ENCODE measurements around the gene SHQ1.

The SHQ1 gene

DNA sequence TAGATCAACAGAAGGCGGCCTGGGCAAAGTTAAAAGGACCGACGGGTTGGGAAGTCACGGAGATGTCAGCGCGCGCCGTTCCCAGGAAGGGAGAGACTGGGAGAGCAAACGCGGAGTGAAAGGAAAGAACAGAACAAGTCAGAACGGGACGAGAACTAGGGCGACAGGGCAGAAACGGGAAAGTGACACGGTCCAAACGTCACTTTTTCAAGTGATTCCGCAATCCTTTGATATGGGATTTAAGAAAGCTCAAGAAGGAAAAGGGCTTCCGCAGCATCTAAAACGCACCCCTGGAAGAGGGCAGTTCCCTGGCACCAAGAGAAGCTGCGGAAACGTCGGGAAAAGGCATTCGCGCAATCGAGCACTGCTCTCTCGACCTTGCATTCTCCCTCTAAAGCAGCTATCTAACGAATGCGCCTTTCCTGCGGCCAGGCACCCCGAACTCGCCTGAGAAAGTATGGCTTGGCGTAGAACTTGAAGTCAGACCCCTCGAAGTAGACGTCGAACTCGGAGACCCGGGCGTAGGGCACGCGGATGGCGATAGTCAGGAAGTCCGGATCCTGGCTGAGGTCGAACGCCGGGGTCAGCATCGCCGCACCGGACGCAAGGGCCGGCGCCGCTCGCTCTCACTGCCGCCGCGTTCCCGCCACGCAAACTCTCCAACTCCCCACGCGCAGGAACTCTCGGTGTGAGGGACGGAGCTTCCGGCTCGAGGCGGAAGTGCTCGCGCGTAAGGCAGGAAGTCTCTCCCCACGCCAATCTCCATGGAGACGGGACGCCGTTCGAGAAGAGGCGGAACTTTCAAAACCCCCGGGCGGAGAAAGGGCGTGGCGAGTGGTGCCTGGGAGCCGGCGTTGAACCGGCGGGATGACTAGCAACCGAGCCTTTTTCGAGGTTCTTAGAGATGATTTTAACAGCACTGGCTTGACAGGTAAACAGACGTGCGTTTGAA lies at the start of gene SHQ1:
SHQ1 (minus strand) TSS at position 695 of the 952 bp plus-strand sequence; CDS start at position 590, 105 bp downstream.
- DNase-seq (ENCODE audit: low spot score) = peak; percentile 94
- peak within 1 kb of the TSS; percentile 96 for H3K4me3 Mint-ChIP-seq
- peaks cover 3% of the 10 kb centered on the region for H3K27me3 Mint-ChIP-seq (ENCODE audit: low read depth)
- H3K9me3 Mint-ChIP-seq = no peaks in the 10 kb centered on the region
- H3K27ac Mint-ChIP-seq = peak within 1 kb of the TSS; percentile 79
- H3K36me3 Mint-ChIP-seq (ENCODE audit: low read depth) = peaks cover 13% of the 10 kb centered on the region
- H3K4me1 Mint-ChIP-seq (ENCODE audit: low read depth) = peaks cover 42% of the 10 kb centered on the region

DNA sequence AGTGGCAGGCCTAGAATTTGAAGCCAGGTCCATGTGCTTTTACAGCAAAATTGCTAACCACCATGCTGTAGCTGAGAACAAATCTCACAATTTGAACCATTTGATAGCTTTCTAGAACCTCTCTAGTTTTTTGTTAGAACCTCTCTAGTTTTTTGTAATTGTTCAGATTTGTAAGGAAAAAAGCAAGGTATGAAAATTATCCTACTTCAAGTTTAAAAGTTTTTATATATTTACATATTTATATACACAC lies 49.4 kb upstream of the SHQ1 start:
- H3K4me3 Mint-ChIP-seq = no peak overlapping the region
- no peak overlapping the region for H3K27ac Mint-ChIP-seq
- H3K36me3 Mint-ChIP-seq (ENCODE audit: low read depth) = no peaks in the 10 kb centered on the region
- no peak for DNase-seq (ENCODE audit: low spot score)
- no peaks in the 10 kb centered on the region for H3K9me3 Mint-ChIP-seq
- H3K4me1 Mint-ChIP-seq (ENCODE audit: low read depth) = no peaks in the 10 kb centered on the region
- peaks cover 21% of the 10 kb centered on the region for H3K27me3 Mint-ChIP-seq (ENCODE audit: low read depth)

GRCh38 chr3:72896996-72897757 lies 48.9 kb upstream of the SHQ1 start:
- Mint-ChIP-seq H3K4me1 (ENCODE audit: low read depth) (no peaks in the 10 kb centered on the region), H3K9me3 (no peaks in the 10 kb centered on the region), H3K4me3 (no peak overlapping the region), H3K36me3 (ENCODE audit: low read depth) (no peaks in the 10 kb centered on the region), H3K27me3 (ENCODE audit: low read depth) (peaks cover 26% of the 10 kb centered on the region), H3K27ac (no peak overlapping the region)
- DNase-seq (ENCODE audit: low spot score) = no peak

GRCh38 chr3:72894976-72895552 lies 46.8 kb upstream of the SHQ1 start:
- H3K27ac Mint-ChIP-seq = no peak overlapping the region
- H3K36me3 Mint-ChIP-seq (ENCODE audit: low read depth) = no peaks in the 10 kb centered on the region
- no peaks in the 10 kb centered on the region for H3K9me3 Mint-ChIP-seq
- peaks cover 2% of the 10 kb centered on the region for H3K4me1 Mint-ChIP-seq (ENCODE audit: low read depth)
- H3K4me3 Mint-ChIP-seq = no peak overlapping the region
- peaks cover 43% of the 10 kb centered on the region for H3K27me3 Mint-ChIP-seq (ENCODE audit: low read depth)
- DNase-seq (ENCODE audit: low spot score) = no peak

GRCh38 chr3:72892870-72893269 lies 44.6 kb upstream of the SHQ1 start:
- Mint-ChIP-seq H3K27me3 (ENCODE audit: low read depth) (peaks cover 58% of the 10 kb centered on the region), H3K4me3 (no peak overlapping the region), H3K27ac (no peak overlapping the region), H3K9me3 (no peaks in the 10 kb centered on the region), H3K36me3 (ENCODE audit: low read depth) (no peaks in the 10 kb centered on the region), H3K4me1 (ENCODE audit: low read depth) (peaks cover 2% of the 10 kb centered on the region)
- DNase-seq (ENCODE audit: low spot score) = no peak

- no peaks in the 10 kb centered on the region for H3K9me3 Mint-ChIP-seq
- no peak for DNase-seq (ENCODE audit: low spot score)
- H3K27ac Mint-ChIP-seq = no peak overlapping the region
- H3K36me3 Mint-ChIP-seq (ENCODE audit: low read depth) = no peaks in the 10 kb centered on the region
- peaks cover 7% of the 10 kb centered on the region for H3K4me1 Mint-ChIP-seq (ENCODE audit: low read depth)
- no peak overlapping the region for H3K4me3 Mint-ChIP-seq
- peaks cover 62% of the 10 kb centered on the region for H3K27me3 Mint-ChIP-seq (ENCODE audit: low read depth)
Observed at GRCh38 chr3:72892081-72892775, 44.0 kb upstream of the SHQ1 start.

- H3K9me3 Mint-ChIP-seq = no peaks in the 10 kb centered on the region
- H3K4me1 Mint-ChIP-seq (ENCODE audit: low read depth) = peaks cover 11% of the 10 kb centered on the region
- no peak overlapping the region for H3K4me3 Mint-ChIP-seq
- no peak overlapping the region for H3K27ac Mint-ChIP-seq
- no peak for DNase-seq (ENCODE audit: low spot score)
- H3K36me3 Mint-ChIP-seq (ENCODE audit: low read depth) = no peaks in the 10 kb centered on the region
- H3K27me3 Mint-ChIP-seq (ENCODE audit: low read depth) = peaks cover 64% of the 10 kb centered on the region
Observed at GRCh38 chr3:72891053-72891855, 43.0 kb upstream of the SHQ1 start.

- no peak overlapping the region for H3K4me3 Mint-ChIP-seq
- peaks cover 73% of the 10 kb centered on the region for H3K27me3 Mint-ChIP-seq (ENCODE audit: low read depth)
- no peaks in the 10 kb centered on the region for H3K36me3 Mint-ChIP-seq (ENCODE audit: low read depth)
Observed at GRCh38 chr3:72890166-72890925, 42.1 kb upstream of the SHQ1 start.

DNA sequence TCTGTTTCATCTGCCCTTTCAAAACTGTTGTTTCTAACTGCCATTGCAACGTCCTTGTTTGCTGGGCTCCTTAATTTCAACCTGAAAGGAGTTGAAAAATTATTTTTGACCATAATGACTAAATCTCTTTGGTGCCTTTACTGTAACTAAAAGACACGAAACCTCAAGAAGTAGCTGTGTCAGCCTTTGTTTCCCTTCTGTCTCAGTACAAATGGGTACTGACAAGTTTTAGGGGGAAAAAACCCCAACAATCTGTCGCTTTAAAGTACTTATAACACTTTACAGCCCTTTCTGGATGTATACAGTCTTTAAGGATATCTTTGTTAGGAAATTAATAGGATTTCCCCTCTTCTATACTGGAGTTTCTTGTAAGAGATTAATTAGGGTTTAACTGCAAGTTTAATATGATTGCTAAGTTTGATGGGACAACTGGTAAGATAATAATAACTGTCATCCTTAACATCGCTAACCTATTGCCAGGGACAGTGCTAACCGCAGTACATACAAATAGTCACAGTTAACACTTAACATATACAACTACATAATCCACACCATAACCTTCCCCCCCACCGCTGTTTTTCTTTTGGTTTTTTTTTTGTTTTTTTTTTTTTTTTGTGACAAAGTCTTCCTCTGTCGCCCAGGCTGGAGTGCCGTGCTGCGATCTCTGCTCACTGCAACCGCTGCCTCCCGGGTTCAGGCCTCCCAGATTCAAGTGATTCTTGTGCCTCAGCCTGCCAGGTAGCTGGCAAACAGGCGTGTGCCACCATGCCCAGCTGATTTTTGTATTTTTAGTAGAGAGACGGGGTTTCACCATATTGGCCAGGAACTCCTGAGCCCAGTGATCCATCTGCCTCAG lies 41.3 kb upstream of the SHQ1 start:
- DNase-seq (ENCODE audit: low spot score) = no peak
- no peaks in the 10 kb centered on the region for H3K36me3 Mint-ChIP-seq (ENCODE audit: low read depth)
- peaks cover 11% of the 10 kb centered on the region for H3K4me1 Mint-ChIP-seq (ENCODE audit: low read depth)
- H3K4me3 Mint-ChIP-seq = no peak overlapping the region
- no peaks in the 10 kb centered on the region for H3K9me3 Mint-ChIP-seq
- no peak overlapping the region for H3K27ac Mint-ChIP-seq
- H3K27me3 Mint-ChIP-seq (ENCODE audit: low read depth) = peaks cover 72% of the 10 kb centered on the region

More at GRCh38 chr3:72890166-72890925, 42.1 kb upstream of the SHQ1 start:
- no peak for DNase-seq (ENCODE audit: low spot score)
- Mint-ChIP-seq H3K27ac (no peak overlapping the region), H3K9me3 (no peaks in the 10 kb centered on the region), H3K4me1 (ENCODE audit: low read depth) (peaks cover 11% of the 10 kb centered on the region)

- Mint-ChIP-seq H3K27me3 (ENCODE audit: low read depth) (peaks cover 79% of the 10 kb centered on the region), H3K36me3 (ENCODE audit: low read depth) (no peaks in the 10 kb centered on the region), H3K27ac (no peak overlapping the region), H3K9me3 (no peaks in the 10 kb centered on the region), H3K4me3 (peak overlapping the region; percentile 33), H3K4me1 (ENCODE audit: low read depth) (peaks cover 11% of the 10 kb centered on the region)
- DNase-seq (ENCODE audit: low spot score) = no peak
Observed at GRCh38 chr3:72888546-72889309, 40.5 kb upstream of the SHQ1 start.

DNA sequence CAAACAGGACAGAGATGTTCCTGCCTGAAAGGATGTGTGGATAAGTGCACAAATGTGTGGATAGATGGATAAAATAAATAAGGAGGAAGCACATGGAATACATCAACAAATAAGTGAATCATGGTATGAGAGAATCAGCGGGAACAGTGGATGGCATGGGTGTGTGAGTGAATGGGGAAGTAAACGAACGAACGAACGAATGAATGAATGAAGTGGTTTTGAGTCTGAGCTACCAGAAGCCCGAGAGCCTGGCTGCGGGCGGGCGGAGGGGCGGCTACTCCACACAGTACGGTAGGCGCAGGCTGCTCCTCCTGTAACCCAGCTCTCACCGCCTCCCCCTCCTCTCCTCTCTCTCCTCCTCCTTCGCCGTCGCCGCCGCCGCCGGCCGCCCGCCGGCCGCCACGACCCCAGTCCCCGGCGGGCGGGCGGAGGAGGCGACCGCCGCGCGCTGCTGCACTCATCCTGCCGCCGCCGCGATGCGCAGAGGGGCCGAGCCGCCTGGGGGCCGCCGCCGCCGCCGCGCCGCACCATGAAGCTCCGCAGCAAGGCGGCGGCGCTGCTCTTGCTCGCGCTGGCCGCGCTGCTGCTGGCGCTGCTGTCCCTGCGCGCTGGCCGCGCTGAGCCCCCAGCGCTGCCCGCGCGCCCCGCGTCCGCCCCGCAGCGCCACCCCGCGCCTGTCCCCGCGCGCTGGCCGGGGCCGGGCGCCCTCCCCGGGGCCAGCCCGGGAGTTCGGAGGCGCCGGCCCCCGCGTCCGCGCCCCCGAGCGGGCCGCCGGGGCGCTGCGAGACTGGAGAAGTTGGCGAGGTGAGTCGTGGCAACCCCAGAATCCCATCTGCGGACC lies 39.7 kb upstream of the SHQ1 start, which contains the start of gene GXYLT2:
GXYLT2 (plus strand) TSS at position 342 of the 841 bp plus-strand sequence; CDS start at position 530, 188 bp downstream.
- Mint-ChIP-seq H3K4me1 (ENCODE audit: low read depth) (peaks cover 11% of the 10 kb centered on the region), H3K27ac (no peak within 1 kb of the TSS), H3K27me3 (ENCODE audit: low read depth) (peaks cover 79% of the 10 kb centered on the region), H3K36me3 (ENCODE audit: low read depth) (no peaks in the 10 kb centered on the region), H3K9me3 (peaks cover 4% of the 10 kb centered on the region), H3K4me3 (peak within 1 kb of the TSS; percentile 89)
- DNase-seq (ENCODE audit: low spot score) = peak; percentile 16

All from T-helper 2 cell treated with Interferon-gamma antibody and Interleukin-4, amounts not matched to agents 5 μg/mL and 100 μg/mL, for 36 hours (primary cell).